Kidney glomerular epithelial cell (primary cell): ENCODE measurements around the gene SELENOM.
"Not testable (repeated sequence)": the region's sequence is repeated elsewhere in the genome, so short reads cannot be mapped to it uniquely, and the experiment has no call there.

ENCODE experiments used
- DNase-seq: peaks from one replicate; lab custom pipeline; 2025; lab: John Stamatoyannopoulos, UW

The SELENOM gene

DNA sequence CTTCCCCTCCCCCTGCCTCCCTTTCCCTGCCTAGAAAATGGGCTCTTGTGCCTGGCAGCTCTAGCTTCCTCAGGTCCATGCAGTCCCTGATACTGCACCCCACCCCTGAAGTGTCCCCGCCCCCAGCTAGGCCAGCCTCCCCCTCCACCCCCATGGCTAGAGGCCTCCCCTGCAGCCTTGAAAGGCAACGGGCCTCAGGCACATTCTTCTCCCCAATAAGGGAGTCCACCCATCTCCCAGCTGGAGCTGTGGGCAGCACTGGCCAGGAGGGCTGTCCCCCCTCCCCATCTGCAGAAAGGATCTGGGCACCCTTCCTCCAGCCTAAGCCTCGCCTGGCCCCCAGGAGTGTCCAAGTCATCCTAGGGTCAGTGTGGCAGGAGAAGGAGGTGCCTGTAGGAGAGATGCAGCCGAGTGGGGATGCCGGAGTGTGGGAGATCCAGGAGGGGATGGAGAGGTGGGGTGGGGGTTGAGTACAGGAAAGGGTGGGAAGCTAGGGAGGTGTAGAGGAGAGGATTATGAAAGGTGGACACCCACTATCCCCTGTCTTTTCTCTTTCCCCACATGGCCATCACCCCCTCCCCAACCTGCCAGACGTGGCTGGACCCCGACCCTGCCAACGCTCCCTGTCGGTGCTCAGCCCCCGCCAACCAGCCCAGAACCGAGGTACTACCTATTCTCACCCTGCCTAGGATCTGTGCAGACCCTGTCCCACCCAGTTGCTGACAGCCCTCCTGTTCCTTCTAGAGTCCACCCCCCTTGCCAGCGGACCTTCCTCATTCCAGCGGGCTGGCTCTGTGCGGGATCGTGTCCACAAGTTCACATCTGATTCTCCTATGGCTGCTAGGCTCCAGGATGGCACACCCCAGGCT, 16.9 kb downstream of the SELENOM start:
- DNase-seq, result no peak

DNA sequence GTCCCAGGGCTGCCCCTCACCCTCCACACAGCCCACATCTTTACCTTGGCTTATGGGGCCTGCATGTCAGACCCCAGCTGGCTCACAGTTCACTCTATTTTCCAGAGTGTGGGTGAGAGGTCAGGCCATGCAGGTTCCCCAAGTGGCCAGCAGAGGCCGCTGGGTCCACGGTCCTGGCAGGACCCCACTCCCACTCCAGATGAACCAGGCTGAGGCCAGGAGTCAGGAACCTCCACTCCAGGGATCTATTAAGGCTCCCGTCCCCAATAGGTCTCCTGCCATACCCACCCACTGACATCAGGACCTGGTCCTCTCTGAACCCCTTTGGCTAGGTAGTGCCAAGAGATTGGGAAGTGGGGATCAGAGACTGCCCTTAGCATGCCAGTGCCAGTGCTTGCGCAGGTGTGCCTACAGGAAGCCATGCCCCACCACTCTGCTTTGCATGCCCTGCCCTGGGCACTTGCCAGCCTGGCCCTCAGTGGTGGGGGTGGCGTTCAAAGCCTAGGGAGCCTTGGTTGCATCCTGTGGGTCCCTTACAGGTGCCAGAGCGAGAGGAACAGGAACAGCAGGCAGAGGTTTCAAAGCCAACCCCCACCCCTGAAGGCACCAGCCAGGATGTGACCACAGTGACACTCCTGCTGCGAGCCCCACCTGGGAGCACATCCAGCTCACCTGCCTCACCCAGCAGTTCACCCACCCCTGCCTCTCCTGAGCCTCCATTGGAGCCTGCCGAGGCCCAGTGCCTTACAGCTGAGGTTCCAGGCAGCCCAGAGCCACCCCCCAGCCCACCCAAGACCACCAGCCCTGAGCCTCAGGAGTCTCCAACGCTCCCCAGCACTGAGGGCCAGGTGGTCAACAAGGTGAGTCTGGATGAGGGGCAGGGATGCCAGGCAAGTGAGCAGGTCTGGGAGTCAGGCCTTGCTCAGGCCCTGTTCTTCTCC, 17.9 kb downstream of the SELENOM start:
- no peak for DNase-seq

DNA sequence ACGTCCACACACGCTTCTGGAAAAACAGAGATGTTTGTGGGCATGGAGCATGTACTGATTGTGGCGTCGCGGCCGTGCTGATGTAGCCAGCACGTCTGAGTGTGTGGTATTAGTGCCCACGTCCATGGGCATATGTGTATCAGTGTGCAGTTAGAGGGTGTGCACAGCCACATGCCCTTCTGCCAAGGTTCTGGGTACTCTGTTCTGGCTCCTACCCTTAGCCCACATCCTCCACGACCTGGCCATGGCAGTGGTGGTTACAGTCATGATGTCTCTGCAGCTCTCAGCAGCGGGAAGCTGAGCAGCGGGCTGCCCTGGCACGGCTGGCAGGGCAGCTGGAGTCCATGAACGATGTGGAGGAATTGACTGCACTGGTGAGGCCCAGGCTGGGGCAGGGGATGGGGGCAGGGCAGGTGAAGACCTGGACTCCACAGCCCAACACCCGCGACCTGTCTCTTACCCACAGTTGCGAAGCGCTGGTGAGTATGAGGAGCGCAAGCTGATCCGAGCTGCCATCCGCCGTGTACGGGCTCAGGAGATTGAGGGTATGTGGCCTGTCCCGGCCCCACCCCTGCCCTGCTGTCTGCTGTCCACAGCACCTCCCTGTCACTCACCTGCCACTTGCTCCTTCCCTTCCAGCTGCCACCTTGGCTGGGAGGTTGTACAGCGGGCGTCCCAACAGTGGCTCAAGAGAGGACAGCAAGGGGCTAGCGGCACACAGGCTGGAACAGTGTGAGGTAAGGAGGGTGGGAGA, 19.0 kb downstream of the SELENOM start:
- no peak for DNase-seq

DNA sequence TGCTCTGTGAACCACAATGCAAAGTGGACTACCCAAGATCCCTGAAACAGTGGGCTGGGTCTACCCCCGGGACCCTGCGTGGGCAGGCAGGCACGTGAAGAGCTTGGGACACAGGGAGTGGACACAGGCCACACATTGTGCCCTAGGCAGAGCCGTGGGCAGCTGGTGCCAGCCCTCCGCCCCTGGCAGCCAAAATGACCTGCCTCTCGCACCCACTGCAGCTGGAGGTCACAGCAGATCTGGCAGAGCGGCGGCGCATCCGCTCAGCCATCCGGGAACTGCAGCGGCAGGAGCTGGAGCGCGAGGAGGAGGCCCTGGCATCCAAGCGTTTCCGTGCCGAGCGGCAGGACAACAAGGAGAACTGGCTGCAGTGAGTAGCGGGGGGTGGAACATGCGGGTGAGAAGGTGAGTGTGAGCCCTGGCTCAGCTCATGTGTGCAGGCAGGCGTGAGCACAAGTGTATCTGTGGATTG, 19.6 kb downstream of the SELENOM start:
- no peak for DNase-seq

DNA sequence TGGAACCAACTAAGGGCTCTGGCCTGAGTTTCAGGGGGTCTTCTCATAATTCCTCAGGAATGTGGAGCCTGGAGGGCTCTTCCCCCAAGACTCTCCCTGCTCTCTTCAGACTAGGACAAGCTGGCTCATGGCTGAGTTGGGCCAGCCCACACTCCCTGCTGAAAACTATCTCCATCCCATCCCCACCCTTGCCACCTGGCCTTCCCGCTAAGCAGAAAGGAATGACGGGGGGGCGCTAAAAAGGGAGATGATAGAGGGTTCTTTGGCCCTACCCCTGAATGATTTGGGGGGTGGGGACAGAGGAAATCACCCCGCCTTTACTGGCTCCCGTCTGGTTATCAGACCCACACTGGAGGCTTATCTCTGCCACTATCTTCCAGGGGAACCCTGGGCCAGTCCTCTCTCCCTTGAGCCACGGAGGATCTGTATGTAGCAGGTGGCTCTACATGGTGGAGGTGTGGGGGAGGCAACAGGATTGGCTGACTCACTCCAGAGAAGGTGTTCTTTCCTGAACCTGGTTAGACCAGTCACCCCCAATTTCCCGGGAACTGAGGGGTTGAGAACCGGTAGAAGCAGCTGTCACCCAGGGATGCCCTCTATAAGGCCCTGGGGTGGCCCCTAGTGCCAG, 20.6 kb downstream of the SELENOM start:
- no peak for DNase-seq

DNA sequence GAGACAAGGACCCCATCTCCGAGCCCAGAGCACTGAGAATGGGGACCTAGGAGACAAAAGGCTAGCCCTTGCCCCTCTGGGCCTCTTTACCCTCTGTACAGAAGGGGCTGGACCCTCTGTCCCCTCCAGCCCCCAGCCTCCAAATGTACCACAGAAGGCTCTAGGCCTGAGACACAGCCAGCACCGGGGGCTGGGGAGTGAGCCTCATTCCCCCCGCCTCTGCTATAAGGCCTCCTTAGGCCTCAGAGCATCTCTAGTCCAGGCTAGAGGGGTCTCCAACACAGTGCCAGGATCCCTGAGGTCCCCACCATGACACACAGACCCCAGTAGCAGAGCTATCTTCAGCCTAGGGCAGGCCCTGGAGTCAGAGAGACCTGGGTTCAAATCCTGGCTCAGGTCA, 21.4 kb downstream of the SELENOM start:
- no peak for DNase-seq

DNA sequence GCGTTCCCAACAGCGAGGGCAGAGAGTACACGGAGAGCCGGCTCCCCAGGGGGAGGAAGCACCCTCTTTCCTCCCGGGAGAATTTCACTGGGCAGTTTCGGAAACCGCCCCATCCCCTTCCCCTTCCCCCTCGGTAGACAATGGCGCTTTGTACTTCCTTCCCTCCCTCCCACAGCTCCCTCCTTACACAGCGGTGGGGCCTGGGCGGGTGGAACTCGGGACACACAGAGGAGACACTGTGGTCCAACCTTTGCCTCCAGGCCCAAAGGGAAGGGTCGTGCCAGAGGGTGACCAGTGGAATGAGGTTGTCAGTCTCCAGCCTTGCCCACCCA, 21.9 kb downstream of the SELENOM start:
- no peak for DNase-seq

DNA sequence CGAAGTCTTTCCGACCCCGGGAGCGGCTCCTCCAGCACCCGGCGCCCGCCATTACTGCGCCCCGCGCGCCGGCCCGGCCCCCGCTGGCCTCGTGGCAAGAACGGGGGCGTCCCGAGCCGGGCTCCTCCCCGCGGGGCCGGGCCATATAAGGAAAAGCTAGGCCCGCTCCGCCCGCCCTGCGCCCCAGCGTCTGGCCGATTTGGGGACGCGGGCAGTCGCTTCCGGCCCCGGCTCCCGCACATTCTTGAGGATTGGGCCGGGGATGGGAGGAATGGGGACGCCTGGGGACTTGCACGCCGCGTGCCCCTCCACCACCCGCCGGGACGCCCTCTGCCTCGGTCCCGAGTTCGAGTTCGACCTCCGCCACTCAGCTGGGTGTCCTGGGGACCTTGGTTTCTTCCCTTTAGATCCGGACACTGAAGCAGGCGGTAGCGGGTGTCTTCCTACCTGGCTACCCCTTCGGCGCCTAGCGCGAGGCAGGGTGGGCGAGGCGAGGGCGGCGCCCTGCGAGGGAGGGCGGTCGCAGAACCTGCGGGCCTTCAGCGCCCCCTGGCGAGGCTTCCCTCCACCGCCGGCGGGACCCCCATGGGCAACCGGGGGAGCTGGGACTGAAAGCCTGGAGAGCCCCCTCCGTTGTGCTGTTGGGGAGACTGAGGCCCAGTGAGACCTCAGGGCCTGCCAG, 22.4 kb downstream of the SELENOM start:
- DNase-seq, result peak; percentile 47

- no peak for DNase-seq
Observed at GRCh38 chr22:31083923-31084810, 23.2 kb downstream of the SELENOM start.

GRCh38 chr22:31083377-31083768, 24.0 kb downstream of the SELENOM start:
- DNase-seq, result peak; percentile 37

- DNase-seq, result no peak
Observed at GRCh38 chr22:31082606-31083376, 24.6 kb downstream of the SELENOM start.

DNA sequence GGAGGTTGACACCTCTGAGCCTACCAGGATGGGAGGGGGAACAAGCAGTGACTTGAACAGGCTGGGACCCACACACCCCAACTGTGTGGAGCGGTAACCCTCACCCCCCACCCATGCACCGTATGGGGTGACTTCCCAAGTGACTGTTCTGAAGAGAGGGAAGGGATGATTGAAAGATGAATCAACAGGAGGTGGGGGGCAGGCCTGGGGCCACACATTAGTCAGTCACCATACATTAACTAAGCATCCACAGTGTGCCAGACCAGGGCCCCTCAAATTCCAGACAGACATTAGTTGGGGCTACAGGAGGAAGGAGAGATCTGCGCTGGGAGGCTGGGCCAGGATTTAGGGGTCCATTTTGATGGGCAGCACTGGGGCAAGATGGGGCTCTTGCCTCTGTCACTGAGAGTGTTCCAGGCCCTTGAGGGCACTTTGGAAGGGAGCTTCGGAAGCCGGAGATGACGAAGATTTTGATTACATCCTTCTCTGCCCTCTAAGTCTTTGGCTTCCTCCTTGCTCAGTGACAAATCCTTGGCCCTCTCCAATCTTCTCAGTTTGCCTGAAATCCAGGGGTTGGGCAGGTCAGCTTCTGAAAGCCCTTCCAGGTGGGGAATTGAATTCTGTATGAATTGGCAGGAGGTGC, 25.3 kb downstream of the SELENOM start:
- peak; percentile 47 for DNase-seq

GRCh38 chr22:31080848-31081649, 26.3 kb downstream of the SELENOM start, which contains the start of gene SMTN:
Gene SMTN, plus strand, starts transcription at chr22:31081318. Its CDS starts 1,941 bp downstream, at chr22:31083259.
- peak; percentile 89 for DNase-seq

GRCh38 chr22:31080164-31080847, 27.1 kb downstream of the SELENOM start:
- DNase-seq, result no peak

DNA sequence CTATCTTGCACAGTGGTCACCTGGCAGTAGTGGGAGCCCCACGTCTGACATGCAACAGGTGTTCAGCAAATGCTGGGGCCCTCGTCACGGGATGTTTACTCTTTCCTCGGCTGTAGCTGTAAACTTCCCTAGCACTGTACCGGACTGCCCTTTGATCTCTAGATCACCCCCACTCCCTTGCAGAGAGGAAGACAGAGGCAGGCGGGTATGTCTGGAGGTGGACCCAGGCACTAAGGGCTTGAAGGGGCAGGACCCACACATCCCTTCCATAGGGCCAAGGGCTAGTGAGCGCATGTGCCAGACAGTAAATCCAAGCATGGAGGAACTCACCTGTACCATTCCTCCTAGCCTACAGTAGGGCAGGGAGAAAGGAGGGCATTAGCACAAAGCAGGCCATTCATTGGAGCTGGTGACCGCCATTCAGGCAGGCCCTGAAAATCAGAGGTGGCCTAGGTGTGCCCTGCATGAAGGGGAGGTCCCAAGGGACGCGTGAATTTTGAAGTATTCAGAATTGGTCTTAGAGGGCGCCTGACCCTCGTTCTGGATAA, 28.2 kb downstream of the SELENOM start:
- no peak for DNase-seq

DNA sequence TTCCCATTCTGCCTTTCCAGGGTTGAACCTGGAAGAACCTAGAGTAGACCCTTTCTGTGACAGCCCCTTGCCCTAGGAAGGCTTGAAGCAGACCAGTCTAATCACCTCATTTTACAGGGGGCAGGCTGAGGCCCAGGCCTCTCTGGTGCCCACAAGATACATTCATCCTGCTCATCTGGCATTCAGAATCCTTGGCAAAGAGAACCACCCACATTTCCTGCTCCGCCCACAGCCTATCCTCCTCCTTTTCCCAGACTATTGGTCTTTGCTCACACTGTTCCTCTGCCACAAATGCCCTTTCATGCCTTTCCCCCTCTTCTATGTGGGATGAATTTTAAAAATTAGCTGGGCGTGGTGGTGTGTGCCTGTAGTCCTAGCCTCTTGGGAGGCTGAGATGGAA, 29.0 kb downstream of the SELENOM start:
- not testable (repeated sequence) for DNase-seq

GRCh38 chr22:31077681-31078080, 29.7 kb downstream of the SELENOM start:
- no peak for DNase-seq
